CD4-positive, alpha-beta T cell (primary cell): ENCODE measurements around the gene PIMREG. TPM values are rescaled to one million over a fixed set of nuclear protein-coding genes. Genes with fewer than 3 reads are reported as not detected.
A peak's percentile ranks its signal among the peaks of the same experiment; 100 is the strongest.

Experiments
- ATAC-seq: fragments of 200-7000 bp; cut with Tn5 transposase; one replicate; pipeline ENCODE4 v1.10.0; 2022; ENCODE audit warnings: mild to moderate bottlenecking; ENCODE audit not compliant: poor library complexity
- CTCF ChIA-PET: fragments of 350-600 bp; sonication (Branson Sonifier 250); formaldehyde crosslinking; loops from one replicate; lab custom pipeline; 2021; ENCODE audit warnings: antibody characterized with exemption, inconsistent platforms; lab: Charles Lee
- POLR2A ChIA-PET: fragments of 350-600 bp; sonication (Branson Sonifier 250); formaldehyde crosslinking; loops from one replicate; lab custom pipeline; 2021; ENCODE audit warnings: antibody characterized with exemption, inconsistent platforms; lab: Charles Lee
- DNase-seq, 14 experiments: peaks; one replicate each; pipeline ENCODE4 v3.0.0-alpha.2; 2013 to 2020; ENCODE audit warnings: mixed read lengths in 2 of 14
- H3K27ac ChIP-seq, 2 donors: one replicate each; pipeline versions ENCODE4 v1.5.1 to v1.7.0; 2013; ENCODE audit warnings: low read length in 2 of 2, low read depth in 1 of 2, mild to moderate bottlenecking in 1 of 2
- H3K27me3 ChIP-seq, 2 experiments: 1 replicate in 1 of 2; 2 replicates in 1 of 2; pipeline versions ENCODE4 v1.6.1 to v1.7.0; 2013; ENCODE audit warnings: low read length in 2 of 2, control low read depth in 1 of 2, mild to moderate bottlenecking in 1 of 2, moderate library complexity in 1 of 2; ENCODE audit not compliant: insufficient read depth in 2 of 2, control insufficient read depth in 1 of 2
- H3K36me3 ChIP-seq: one replicate; pipeline ENCODE4 v1.6.1; 2013; ENCODE audit warnings: low read length, control low read depth; ENCODE audit not compliant: insufficient read depth
- H3K4me1 ChIP-seq: one replicate; pipeline ENCODE4 v1.6.1; 2013; ENCODE audit warnings: low read length, control low read depth; ENCODE audit not compliant: insufficient read depth
- H3K4me3 ChIP-seq: one replicate; pipeline ENCODE4 v1.5.1; 2013; ENCODE audit warnings: mild to moderate bottlenecking, low read length, moderate library complexity
- H3K9me3 ChIP-seq, 2 experiments: 1 replicate in 1 of 2; 2 replicates in 1 of 2; pipeline versions ENCODE4 v1.6.1 to v1.7.0; 2013; ENCODE audit warnings: low read length in 2 of 2, mild to moderate bottlenecking in 2 of 2, control low read depth in 1 of 2, moderate library complexity in 1 of 2; ENCODE audit not compliant: control insufficient read depth in 1 of 2, insufficient read depth in 1 of 2
- H3K27ac Mint-ChIP-seq: one replicate; pipeline ENCODE4 v1.8.0; 2020; ENCODE audit warnings: mixed read lengths
- H3K27me3 Mint-ChIP-seq: one replicate; pipeline ENCODE4 v1.8.0; 2021; ENCODE audit warnings: mixed read lengths
- H3K36me3 Mint-ChIP-seq: one replicate; pipeline ENCODE4 v1.8.0; 2021; ENCODE audit warnings: low read depth, mixed read lengths
- H3K4me1 Mint-ChIP-seq: one replicate; pipeline ENCODE4 v1.8.0; 2021; ENCODE audit warnings: low read depth, mixed read lengths
- H3K4me3 Mint-ChIP-seq: one replicate; pipeline ENCODE4 v1.8.0; 2020; ENCODE audit warnings: mild to moderate bottlenecking, mixed read lengths
- H3K9me3 Mint-ChIP-seq: one replicate; pipeline ENCODE4 v1.8.0; 2020; ENCODE audit warnings: mixed read lengths
- intact Hi-C, 2 experiments: fragments of 100-400 bp; cut with DNase I in 1 of 2; cut with micrococcal nuclease in 1 of 2; formaldehyde crosslinking; loops; one replicate each; pipeline versions ENCODE4 v1.15.1 to v1.9.0; 2023 to 2025; cut with DNase I, micrococcal nuclease
- total RNA-seq, 174 experiments: library from RNA in 2 of 174; stranded (reverse) in 2 of 174; gene quantifications; one replicate each; pipeline ENCODE4 v1.2.3 and lab custom pipeline; 2021 to 2026
- TF ChIP-seq, protein P1 (sequence below): fragments of 200-600 bp; IDR thresholded peaks from one replicate; pipeline ENCODE4 v1.8.0; 2022; ENCODE audit warnings: antibody characterized with exemption, mild to moderate bottlenecking

Gene PIMREG
- total RNA-seq, 2 experiments from 2014 or later, result not detected

DNA sequence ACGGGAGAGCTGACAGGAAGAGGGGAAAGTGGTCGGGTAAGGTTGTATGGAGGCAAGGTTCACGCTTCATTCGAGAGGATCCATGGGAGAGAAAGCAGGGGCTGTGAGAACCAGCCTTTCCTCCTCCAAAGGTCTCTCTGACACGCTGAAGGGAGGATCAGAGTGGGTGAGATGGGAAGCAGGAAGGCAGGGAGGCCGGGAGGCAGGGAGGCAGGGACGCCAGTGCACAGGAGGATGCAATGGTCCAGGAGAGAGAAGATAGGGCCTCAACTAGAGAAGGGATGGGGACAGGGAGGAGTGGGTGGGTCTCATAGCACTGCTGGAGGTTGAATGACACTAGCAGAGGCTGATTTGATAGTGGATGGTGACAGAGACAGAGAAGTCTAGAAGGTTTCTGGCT lies 54.1 kb downstream of the PIMREG start:
- H3K36me3 ChIP-seq, result no peaks in the 10 kb centered on the region
- TF ChIP-seq, protein P1, sequence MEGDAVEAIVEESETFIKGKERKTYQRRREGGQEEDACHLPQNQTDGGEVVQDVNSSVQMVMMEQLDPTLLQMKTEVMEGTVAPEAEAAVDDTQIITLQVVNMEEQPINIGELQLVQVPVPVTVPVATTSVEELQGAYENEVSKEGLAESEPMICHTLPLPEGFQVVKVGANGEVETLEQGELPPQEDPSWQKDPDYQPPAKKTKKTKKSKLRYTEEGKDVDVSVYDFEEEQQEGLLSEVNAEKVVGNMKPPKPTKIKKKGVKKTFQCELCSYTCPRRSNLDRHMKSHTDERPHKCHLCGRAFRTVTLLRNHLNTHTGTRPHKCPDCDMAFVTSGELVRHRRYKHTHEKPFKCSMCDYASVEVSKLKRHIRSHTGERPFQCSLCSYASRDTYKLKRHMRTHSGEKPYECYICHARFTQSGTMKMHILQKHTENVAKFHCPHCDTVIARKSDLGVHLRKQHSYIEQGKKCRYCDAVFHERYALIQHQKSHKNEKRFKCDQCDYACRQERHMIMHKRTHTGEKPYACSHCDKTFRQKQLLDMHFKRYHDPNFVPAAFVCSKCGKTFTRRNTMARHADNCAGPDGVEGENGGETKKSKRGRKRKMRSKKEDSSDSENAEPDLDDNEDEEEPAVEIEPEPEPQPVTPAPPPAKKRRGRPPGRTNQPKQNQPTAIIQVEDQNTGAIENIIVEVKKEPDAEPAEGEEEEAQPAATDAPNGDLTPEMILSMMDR, result no peak
- no peaks in the 10 kb centered on the region for H3K9me3 Mint-ChIP-seq
- H3K4me3 ChIP-seq, result no peak overlapping the region
- CTCF ChIA-PET, result no interaction called here
- POLR2A ChIA-PET, result no interaction called here
- no peak overlapping the region for H3K27ac ChIP-seq
- no peaks in the 10 kb centered on the region for H3K36me3 Mint-ChIP-seq
- no peak overlapping the region for H3K27ac Mint-ChIP-seq
- H3K9me3 ChIP-seq, result peaks cover 0 to 7% of the 10 kb centered on the region in 2 experiments
- H3K4me3 Mint-ChIP-seq, result no peak overlapping the region
- DNase-seq, result peak in 1 of 14 experiments; percentile 11
- ATAC-seq, result no peak
- H3K4me1 ChIP-seq, result peaks cover 14% of the 10 kb centered on the region
- no peaks in the 10 kb centered on the region for H3K27me3 Mint-ChIP-seq
- H3K4me1 Mint-ChIP-seq, result peaks cover 16% of the 10 kb centered on the region
- H3K27me3 ChIP-seq, result no peaks in the 10 kb centered on the region
- intact Hi-C loops, result no loop called here

DNA sequence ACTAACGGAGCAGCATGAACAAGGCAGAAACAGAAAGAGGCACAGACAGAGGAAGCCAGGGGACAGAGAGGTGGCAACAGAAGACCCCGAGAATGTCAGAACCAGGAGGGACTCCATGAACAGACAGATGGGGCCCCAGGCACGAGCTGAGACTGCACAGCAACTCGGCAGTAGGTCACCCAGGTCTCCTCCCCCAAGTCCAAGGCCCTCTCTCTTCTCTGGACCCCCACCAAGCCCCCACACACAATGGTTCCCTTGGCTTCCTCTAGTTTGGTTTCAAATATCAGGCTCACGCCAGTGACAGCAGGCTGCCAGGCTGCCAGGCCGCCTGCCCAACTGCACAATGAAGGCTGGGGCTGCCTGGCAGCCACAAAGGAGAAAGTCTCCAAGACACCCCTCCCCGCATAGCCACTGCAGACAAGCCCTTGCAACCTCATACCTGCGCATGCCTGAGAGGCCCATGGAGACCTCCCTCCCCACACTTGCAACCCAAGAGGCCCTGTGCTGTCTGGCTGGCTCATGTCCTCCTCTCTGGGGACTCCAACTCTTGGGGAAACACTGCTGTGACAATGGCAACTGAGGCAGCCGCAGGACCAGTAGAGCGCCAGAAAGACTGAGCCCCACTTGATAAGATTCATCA lies 54.8 kb downstream of the PIMREG start:
- Histone ChIP-seq H3K9me3 (peaks cover 0 to 10% of the 10 kb centered on the region in 2 experiments), H3K27me3 (no peaks in the 10 kb centered on the region), H3K4me1 (peaks cover 14% of the 10 kb centered on the region), H3K36me3 (no peaks in the 10 kb centered on the region), H3K4me3 (no peak overlapping the region), H3K27ac (no peak overlapping the region)
- no peak overlapping the region for H3K4me3 Mint-ChIP-seq
- intact Hi-C loops, result no loop called here
- H3K27ac Mint-ChIP-seq, result no peak overlapping the region
- peaks cover 16% of the 10 kb centered on the region for H3K4me1 Mint-ChIP-seq
- DNase-seq (peak in 1 of 14 experiments; percentile 10), ATAC-seq (no peak)
- no peaks in the 10 kb centered on the region for H3K36me3 Mint-ChIP-seq
- POLR2A ChIA-PET, result no interaction called here
- TF ChIP-seq, protein P1, result no peak
- no peaks in the 10 kb centered on the region for H3K27me3 Mint-ChIP-seq
- H3K9me3 Mint-ChIP-seq, result no peaks in the 10 kb centered on the region
- CTCF ChIA-PET, result no interaction called here

Other genes with a start within 250 kb of the PIMREG start
- not detected for gene AIPL1, start 9.3 kb upstream of the PIMREG start, total RNA-seq
- under 1 TPM; 0.34 to 0.41 TPM for gene PITPNM3, start 112.1 kb downstream of the PIMREG start, total RNA-seq
- gene KIAA0753, start 196.3 kb downstream of the PIMREG start, total RNA-seq, result 10 to 100 TPM in 1 of 2 experiments, 1 to 10 TPM in 1; 8.9 to 11.7 TPM
- 10 to 100 TPM; 13.2 to 17.7 TPM for gene TXNDC17, start 196.6 kb downstream of the PIMREG start, total RNA-seq
- gene MED31, start 207.2 kb downstream of the PIMREG start, total RNA-seq, result 10 to 100 TPM; 31.4 to 32.0 TPM
- under 1 TPM; 0.69 to 0.70 TPM for gene C17orf100, start 207.3 kb downstream of the PIMREG start, total RNA-seq